SK-MEL-5 (cell line): ENCODE results near the gene PPP1R14C. TPM values are rescaled to one million over a fixed set of nuclear protein-coding genes. Genes with fewer than 3 reads are reported as not detected.

Source experiments
- DNase-seq: peaks from one replicate; pipeline ENCODE4 v3.0.0-alpha.2; 2016; ENCODE audit warnings: low read depth, low spot score
- in situ Hi-C: cut with HindIII; loops from 2 replicates; pipeline ENCODE4 v1.10.0; 2016; ENCODE audit warnings: low sequenced_read_pairs, high pct_unique_total_duplicates, low pct_unique_long_range_greater_than_20kb
- total RNA-seq: library from RNA; depleted of rRNA; stranded (reverse); fragments of >200 nt; shearing (Covaris generic); gene quantifications from 2 replicates; pipeline ENCODE4 v1.2.3, GENCODE V29; 2014

PPP1R14C gene
- total RNA-seq, 1 experiment from 2014 or later, result 0.11 TPM

DNA sequence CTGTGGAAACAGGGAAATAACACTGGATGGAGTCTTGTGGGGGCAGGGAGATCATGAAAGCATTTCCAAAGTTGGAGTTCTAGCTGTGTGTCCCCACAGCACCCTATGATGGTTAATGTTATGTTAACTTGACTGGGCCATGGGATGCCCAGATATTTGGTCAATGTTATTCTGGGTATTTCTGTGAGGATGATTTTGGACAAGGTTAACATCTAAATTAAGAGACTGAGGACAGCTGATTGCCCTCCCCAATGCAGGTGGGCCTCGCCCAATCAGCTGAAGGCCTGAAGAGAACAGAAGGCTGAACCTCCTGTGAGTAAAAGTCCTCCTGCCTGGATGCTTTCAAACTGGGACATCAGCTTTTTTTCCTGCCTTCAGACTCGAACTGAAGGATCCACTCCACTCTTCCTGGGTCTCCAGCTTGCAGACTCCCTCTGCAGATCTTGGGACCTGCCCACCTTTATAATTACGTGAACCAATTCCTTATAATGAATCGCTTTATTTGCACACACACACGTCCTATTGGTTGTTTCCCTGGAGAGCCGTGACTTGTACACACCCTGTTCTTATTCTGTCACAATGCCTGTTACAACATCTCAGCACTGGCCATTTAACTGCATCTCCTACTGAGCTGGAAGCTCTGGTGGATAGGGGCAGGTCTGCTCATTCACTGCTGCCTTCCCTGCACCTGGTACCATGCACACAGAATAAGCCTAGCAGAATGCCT lies 126.4 kb downstream of the PPP1R14C start:
- DNase-seq, result no peak
- in situ Hi-C loops, result no loop called here

DNA sequence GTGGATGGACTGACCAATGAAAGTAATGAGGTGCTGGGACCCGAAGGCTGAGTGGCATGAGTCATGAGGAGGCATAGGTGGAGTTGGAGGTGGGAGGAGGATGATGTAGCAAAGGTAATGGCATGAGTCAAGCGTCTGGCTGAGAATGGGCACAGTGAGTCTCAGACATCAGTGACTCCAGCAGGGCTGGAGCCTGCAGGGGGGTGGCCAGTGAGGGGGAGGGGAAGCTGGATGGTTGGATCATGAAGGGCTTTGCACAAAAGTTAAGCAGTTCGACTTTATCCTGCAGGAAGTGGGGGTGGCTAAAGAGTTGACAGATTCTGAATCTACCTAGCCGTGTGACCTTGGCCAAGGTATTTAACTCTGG lies 127.0 kb downstream of the PPP1R14C start:
- no peak for DNase-seq
- in situ Hi-C loops, result no loop called here

DNA sequence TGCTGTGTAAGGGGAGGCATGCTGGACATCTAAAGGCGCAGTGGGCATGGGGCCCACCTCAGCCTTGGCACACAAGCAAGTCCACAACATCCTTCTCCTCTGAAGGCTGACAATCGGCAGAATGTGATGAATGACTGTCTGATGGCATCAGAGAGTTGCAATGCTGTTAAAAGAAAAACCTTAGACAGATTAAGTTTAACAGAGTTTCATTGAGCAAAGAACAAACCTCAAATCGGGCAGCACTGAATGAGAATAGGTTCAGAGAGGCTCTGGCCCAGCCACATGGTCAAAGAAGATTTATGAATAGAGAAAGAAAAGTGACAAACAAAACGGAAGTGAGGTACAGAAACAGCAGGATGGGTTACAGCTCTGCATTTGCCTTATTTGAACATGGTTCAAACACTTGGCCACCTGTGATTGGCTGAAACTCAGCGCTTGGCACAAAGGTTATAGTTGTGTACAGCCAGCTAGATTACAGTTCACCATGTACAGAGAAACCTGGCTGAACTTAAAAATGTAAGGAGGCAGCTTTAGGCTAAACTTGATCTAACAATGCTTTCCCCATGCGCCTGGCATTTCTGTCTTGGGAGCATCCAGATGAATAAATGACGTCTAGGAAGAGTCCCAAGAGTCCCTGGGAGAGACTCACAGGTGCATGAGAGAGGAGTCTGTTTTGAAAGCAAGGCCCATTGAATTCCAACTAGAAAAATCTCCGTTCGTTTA lies 127.6 kb downstream of the PPP1R14C start:
- DNase-seq, result no peak
- in situ Hi-C loops, result no loop called here

DNA sequence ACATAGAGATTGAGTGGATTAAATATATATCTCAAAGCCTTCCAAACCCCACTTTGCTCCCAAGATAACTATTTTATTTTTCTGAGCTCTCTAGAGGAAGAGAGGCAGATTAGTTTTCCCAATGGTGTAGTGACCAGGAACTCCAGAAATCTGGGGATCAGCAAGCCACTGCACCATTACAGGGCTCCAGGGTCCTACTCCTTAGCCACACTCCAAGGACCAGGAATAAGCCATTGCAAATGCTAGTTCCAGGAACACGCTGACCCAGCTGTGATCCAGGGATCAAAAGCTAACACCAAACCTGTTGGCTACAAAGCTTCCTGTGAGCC lies 128.3 kb downstream of the PPP1R14C start:
- no peak for DNase-seq
- in situ Hi-C loops, result no loop called here

DNA sequence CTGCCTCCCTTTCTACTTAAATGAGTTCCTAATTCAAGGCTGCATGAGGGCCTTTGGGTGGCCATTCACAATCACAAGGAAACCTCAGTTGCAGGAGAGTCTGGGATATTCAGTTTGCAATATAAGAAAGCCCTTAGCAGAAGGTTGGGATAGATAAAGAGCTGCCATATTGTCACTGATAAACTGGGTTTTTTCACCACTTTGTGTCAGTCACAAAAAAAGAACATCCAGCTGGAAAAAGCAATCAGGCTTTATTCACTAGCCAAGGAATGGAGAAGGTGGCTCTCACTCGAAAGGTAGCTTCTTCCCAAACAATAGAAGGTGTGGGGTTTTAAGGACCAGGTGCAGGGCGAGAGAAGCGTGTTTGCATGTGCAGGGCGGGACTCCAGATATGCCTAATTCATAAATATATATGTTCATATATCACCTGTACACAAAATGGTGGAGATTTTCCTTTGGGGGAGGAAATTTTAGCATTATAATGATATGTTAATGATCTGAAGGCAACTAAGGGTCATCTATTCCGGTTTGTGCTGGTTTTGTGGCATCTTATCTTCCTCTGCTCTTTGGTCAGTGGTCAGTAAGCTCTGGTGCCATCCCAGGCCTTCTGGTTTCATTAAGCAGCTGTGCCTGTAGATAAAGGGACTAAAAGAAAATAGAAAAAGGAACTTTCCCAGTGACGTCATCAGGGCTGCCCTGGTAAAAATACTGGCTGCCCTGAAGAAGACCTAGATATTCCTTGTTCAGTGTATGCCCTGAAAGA lies 128.8 kb downstream of the PPP1R14C start:
- in situ Hi-C loops, result no loop called here

DNA sequence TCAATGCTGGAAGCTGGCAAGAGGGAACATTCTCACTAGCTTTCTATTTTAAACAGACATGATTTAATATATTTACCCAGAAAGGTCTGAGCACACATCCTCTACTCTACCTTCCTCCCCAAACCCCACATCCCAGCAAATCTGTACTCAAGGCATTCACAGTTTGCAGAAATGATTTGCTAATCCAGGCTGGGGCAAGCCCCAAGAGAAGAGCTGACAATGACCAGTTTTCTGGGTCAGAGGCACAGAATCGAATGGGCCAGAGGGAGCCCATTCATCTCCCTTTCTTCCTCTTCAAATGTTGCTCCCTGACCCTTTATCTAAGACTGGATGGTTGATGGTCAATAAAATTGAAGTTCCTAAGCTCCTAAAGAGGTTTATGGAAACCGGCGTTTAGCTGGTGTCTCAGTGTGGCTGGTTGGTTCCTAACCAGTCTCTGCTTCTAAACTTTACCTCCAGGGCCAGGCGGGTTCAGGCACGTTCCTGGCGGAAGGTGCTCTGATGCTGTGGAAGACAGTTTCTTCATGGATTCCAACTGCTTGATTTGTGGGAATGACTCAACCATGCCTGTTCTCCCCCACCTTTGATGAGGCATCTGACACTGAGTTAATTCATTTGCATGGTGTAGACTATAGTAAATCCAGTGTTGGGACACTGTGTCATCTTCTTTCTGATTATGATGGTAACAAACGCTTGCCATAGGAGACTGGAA lies 129.6 kb downstream of the PPP1R14C start:
- DNase-seq, result no peak
- in situ Hi-C loops, result no loop called here

More for the DNA sequence above, 128.8 kb downstream of the PPP1R14C start:
- DNase-seq, result no peak

DNA sequence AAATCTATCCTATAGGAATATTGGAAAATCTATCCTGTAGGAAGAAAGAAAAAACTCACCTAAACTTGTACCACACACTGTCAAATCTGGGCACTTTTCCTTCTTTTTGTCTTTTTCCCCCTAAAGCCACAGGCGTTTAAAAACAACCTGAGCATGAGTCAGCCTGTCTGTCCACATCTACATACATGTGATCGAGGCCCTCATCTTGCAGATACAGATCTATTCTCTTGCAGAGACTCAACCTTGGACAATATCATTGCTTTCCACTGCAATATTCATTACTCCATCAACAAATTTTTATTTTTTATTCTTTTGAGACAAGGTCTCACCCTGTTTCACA lies 130.1 kb downstream of the PPP1R14C start:
- in situ Hi-C loops, result no loop called here
- DNase-seq, result no peak

DNA sequence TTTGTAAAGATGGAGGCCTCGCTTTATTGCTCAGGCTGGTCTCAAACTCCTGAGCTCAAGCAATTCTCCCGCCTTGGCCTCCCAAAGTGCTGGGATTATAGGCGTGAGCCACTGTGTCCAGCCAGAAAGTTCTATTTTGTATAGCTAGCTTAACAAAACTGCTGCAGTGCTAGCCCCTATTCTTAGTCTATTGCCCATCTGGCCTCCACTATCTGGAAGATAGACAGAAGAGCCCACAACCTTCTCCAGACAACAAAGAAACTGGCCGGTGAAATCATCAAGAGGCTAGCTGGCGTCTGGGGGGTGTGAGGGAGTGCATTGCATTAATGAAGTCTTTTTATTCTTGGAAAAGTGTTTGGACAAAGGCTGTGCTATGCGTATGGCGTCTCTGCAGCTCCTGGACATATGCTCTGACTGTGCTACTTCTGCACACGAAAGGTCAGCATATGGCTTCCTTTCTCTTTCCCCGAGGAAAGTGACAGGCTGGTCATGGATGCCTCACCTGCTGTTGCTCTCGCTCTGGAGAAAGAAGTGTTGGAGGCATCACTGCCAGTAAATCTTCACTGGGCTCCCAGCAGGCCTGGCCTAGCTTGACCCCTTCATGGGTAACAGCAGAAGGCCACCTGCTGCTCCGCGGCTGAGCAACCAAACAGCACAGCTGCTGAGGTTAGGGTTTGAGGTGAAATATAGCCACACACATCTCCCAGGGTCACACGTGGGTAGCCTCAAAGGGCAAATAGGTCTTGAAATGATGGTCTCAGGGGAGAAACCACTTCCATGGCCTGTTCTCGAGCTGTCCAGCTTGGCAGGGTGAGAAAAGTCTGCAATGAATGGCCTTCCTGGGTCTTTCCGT lies 130.8 kb downstream of the PPP1R14C start:
- in situ Hi-C loops, result no loop called here
- DNase-seq, result no peak

DNA sequence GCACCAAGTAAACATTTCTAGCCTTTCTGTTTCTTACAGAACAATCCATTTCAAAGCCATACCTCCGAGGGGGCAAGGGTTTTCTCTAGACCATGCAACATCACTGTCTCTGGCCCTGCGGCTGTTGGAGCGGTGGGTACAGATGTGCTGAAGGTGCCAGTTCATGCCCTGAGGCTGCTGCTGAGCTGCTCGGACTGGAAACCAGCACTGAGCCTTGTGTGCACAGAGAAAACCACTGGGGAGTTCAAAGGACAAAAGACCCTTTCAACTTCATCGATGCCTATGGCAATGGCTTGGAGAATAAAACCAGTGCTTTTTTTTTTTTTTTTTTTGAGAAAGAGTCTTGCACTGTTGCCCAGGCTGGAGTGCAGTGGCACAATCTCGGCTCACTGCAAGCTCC lies 132.6 kb downstream of the PPP1R14C start:
- DNase-seq, result peak; percentile 61
- in situ Hi-C loops, result no loop called here

DNA sequence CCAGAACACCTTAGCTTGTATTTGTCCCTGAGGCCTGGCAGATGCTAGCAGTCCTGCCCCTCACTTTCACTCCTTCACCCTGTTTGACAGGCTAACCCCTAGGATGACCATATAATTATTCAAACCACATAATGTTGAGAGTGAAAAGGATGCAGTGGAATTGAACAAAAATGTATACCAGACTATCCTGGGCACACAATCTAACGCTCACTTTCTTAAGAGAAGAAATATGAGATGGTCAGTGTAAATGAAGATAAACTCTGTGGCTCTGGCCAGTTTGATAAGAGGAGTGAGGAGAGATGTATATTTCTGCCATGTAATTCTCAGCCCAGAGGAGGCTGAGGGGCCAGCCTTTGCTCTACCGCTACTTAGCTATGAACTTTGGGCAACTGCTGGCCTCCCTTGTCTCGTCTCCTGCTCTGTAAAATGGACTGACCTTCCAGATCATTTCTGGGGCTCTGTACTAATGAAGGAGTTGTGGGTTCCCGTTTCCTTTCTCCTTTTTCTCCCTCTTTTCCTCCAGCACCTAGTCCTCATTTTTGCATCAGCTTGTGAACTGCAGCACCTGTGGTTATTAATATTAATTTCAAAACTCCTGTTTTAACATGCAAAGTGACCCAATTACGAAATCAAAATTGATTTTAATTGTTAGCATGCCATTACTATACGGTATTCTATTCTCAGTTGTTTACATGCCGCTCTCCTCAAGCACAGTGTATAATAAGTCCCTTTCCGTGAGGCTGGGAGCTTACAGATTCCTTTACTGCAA lies 133.5 kb downstream of the PPP1R14C start:
- in situ Hi-C loops, result no loop called here

DNA sequence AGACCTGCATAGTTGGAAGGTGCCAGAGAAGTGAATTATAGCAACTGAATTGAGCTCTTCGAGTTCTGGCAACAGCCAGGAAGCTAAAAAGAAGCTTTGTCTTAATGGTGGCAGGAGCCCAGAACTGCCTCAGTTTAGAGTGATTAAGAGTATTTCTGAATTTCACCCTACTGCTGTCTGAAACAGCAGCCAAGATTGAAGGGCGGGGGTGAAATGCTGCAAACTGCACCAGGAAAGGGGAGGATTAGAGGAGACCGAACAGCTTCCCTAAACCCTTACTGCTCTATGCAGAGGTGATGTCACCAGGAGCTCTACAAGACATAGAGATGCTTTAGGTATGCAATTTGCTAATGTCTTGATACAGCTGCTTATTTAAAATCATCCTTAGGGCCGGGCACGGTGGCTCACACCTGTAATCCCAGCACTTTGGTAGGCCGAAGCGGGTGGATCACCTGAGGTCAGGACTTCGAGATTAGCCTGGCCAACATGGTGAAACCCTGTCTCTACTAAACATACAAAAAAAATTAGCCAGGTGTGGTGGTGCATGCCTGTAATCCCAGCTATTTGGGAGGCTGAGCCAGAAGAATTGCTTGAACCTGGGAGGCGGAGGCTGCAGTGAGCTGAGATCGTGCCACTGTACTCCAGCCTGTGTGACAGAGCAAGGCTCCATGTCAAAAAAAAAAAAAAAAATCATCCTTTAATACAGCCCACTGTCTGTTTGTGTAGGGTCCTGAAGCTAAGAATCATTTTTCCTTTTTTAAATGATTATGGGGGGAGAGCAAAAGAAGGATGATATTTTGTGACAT lies 134.3 kb downstream of the PPP1R14C start:
- in situ Hi-C loops, result no loop called here
- DNase-seq, result no peak

More for the DNA sequence above, 133.5 kb downstream of the PPP1R14C start:
- DNase-seq, result no peak

DNA sequence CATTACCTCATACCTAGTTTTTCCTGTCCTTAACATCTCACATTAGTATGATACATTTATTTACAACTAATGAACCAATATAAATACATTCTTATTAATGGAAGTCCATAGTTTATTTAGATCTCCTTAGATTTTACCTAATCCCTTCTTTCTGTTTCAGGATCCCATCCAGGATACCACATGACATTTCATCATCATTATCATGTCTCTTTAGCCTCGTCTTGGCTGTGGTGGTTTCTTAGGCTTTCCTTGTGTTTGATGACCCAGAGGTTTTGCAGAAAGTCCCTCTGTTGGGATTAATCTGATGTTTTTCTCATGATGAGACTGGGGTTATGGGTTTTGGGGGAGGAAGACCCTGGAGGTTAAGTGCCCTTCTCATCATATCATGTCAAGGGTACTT lies 136.7 kb downstream of the PPP1R14C start:
- in situ Hi-C loops, result no loop called here
- DNase-seq, result no peak

DNA sequence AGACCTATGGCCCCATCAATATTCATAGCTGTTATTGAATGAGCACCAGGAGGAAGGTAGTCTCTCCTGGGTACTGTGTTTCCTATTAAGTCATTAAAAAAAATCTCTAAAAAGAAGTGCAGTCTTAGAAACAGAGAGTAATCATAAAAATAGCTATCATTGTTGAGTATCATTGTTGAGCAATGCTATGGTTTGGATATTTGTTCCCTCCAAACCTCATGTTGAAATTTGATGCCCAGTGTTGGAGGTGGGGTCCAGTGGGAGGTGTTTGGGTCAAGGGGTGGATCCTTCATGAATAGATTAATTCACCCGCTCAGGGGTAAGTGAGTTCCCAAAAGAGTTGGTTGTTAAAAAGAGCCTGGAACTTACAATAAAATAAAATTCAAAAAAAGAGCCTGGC lies 137.9 kb downstream of the PPP1R14C start:
- in situ Hi-C loops, result no loop called here
- DNase-seq, result no peak

DNA sequence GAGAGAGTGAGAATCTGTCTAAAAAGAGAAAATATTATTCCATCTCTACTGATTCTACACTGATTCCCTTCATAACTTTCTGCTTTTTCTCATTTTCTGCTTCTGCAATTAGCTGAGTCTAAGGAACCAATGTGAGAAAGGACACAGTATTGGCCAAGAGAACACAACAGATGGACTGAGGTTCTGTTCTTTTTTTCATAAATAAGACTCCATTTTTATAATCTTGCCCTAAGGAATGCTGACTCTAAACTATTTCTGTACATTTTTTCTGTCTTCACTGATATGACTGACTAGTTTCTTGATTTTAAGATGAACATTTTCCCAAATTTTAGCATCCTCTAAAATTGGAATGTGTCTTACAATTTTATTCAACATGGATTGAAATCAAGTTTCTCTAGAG lies 138.9 kb downstream of the PPP1R14C start:
- no peak for DNase-seq
- in situ Hi-C loops, result no loop called here

DNA sequence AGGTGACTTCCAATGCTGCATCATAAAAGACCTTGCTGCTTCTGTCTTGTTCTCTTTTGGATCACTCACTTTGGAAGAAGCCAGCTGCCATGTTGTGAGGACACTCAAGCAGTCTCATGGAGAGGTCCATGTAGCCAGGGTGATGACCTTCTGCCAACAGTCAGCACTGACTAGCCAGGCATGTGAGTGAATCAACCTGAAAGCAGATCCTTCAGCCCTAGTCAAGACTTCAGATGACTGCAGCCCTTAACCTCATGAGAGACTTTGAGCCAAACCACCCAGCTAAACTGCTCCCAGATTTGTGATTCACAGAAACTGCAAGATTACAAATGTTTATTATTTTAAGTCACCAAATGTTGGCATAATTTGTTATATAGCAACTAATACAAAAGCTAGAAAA lies 140.0 kb downstream of the PPP1R14C start:
- in situ Hi-C loops, result no loop called here
- no peak for DNase-seq

DNA sequence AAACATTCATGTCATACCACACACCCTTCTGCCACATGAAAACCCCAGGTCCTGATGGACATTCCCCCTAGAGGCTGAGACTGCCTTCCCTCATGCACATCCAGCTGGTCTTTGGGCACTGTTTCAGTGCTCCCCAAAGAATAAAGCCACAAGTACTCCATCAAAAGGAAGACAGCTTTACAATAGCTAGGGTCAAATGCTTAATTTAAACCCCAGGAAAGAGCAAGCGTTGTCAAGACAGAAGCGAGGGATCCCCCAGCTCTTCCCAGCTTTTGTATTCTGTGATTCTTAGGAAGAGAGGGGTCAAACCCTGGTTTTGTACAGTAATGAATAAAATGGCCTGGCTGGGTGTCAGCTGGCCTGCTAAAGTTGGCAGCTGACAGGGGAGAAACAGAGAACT lies 143.6 kb downstream of the PPP1R14C start:
- no peak for DNase-seq
- in situ Hi-C loops, result no loop called here
